Natural killer cell (primary cell): ENCODE results near the gene PCGF2. TPM values are rescaled to one million over a fixed set of nuclear protein-coding genes. Genes with fewer than 3 reads are reported as not detected.

Experiments
- ATAC-seq, 3 donors: fragments of 150-1000 bp in 2 of 3; fragments of 200-7000 bp in 1 of 3; cut with Tn5 transposase; 1 replicate in 1 of 3; 2 replicates in 2 of 3; pipeline ENCODE4 v1.10.0; 2021; ENCODE audit warnings: mild to moderate bottlenecking in 2 of 3, moderate library complexity in 2 of 3
- DNase-seq, 2 donors: peaks; one replicate each; pipeline versions ENCODE4 v3.0.0 to v3.0.0-alpha.2; 2013 to 2021; ENCODE audit warnings: mixed read lengths in 1 of 2
- H3K27ac ChIP-seq: one replicate; pipeline ENCODE4 v1.5.1; 2013; ENCODE audit warnings: mild to moderate bottlenecking, low read length
- H3K27me3 ChIP-seq: one replicate; pipeline ENCODE4 v1.6.1; 2013; ENCODE audit warnings: low read length; ENCODE audit not compliant: control insufficient read depth, insufficient read depth
- H3K36me3 ChIP-seq: one replicate; pipeline ENCODE4 v1.6.1; 2013; ENCODE audit warnings: low read length; ENCODE audit not compliant: control insufficient read depth, insufficient read depth
- H3K4me1 ChIP-seq: one replicate; pipeline ENCODE4 v1.6.1; 2013; ENCODE audit warnings: low read length; ENCODE audit not compliant: control insufficient read depth, insufficient read depth
- H3K4me3 ChIP-seq: one replicate; pipeline ENCODE4 v1.5.1; 2013; ENCODE audit warnings: low read length
- H3K9me3 ChIP-seq: one replicate; pipeline ENCODE4 v1.6.1; 2013; ENCODE audit warnings: low read length; ENCODE audit not compliant: control insufficient read depth, insufficient read depth
- H3K27ac Mint-ChIP-seq, 2 donors: one replicate each; pipeline ENCODE4 v1.8.0; 2022; ENCODE audit warnings: mild to moderate bottlenecking in 2 of 2, mixed read lengths in 2 of 2, moderate library complexity in 1 of 2
- H3K27me3 Mint-ChIP-seq, 2 donors: one replicate each; pipeline ENCODE4 v1.8.0; 2022; ENCODE audit warnings: low read depth in 2 of 2, mixed read lengths in 2 of 2
- H3K36me3 Mint-ChIP-seq: one replicate; pipeline ENCODE4 v1.8.0; 2022; ENCODE audit warnings: mixed read lengths
- H3K4me1 Mint-ChIP-seq, 2 donors: one replicate each; pipeline ENCODE4 v1.8.0; 2022; ENCODE audit warnings: mixed read lengths in 2 of 2
- H3K4me3 Mint-ChIP-seq: one replicate; pipeline ENCODE4 v1.8.0; 2022; ENCODE audit warnings: mild to moderate bottlenecking, moderate library complexity, mixed read lengths
- H3K9me3 Mint-ChIP-seq, 2 donors: one replicate each; pipeline ENCODE4 v1.8.0; 2022; ENCODE audit warnings: mixed read lengths in 2 of 2
- WGBS: methylation state at CpG from one replicate; pipeline ENCODE4 v1.1.7; 2013; ENCODE audit warnings: missing lambda C conversion rate; ENCODE audit not compliant: insufficient coverage; 5-methylcytosine and 5-hydroxymethylcytosine counted together
- intact Hi-C: fragments of 100-400 bp; cut with micrococcal nuclease; formaldehyde crosslinking; loops from one replicate; pipeline ENCODE4 v1.14.2; 2022
- total RNA-seq, 4 donors: library from RNA; stranded (reverse); fragments of 120-200 nt in 1 of 4; gene quantifications; one replicate each; pipeline versions ENCODE4 v1.2.3 to v1.2.4, GENCODE V29; 2013 to 2022
- TF ChIP-seq, protein P1 (sequence below): fragments of 200-600 bp; IDR thresholded peaks from one replicate; pipeline ENCODE4 v1.8.0; 2022; ENCODE audit warnings: antibody characterized with exemption

PCGF2 gene
- total RNA-seq, 3 donors from 2014 or later (not counting 1 experiment from before 2014, with no cell fraction given) = 0.12 TPM; not detected in 2

DNA sequence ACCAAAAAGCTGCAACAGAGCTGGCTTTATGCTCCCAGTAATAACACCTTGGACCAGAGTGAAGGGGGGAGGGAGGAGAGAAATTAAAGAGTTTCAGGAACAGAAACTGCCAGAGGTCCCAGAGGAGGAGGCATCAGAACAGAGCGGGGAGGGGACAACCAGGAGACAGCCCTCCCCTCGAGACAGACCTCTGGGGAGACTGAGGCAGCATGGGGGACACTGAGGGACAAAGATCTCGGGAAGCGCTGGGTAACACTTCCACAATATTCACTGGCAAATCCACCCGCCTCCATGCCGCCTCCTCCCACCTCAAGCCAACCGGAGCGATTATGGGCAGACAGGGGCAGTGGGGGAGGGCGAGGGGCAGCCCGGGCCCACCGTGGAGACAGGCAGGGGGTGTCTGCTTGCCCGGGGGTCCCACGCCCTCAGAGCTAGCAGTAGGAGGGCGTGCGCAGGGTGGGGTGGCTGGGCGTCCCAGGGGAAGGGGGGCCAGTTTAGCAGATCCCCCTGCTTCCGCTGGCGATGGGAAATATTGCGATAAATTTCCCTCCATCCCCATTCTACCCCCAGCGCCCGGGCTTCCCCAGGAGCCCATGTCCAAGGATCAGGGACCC lies 1.2 kb downstream of the PCGF2 start:
- DNase-seq (no peak), ATAC-seq (no peak)
- TF ChIP-seq, protein P1, sequence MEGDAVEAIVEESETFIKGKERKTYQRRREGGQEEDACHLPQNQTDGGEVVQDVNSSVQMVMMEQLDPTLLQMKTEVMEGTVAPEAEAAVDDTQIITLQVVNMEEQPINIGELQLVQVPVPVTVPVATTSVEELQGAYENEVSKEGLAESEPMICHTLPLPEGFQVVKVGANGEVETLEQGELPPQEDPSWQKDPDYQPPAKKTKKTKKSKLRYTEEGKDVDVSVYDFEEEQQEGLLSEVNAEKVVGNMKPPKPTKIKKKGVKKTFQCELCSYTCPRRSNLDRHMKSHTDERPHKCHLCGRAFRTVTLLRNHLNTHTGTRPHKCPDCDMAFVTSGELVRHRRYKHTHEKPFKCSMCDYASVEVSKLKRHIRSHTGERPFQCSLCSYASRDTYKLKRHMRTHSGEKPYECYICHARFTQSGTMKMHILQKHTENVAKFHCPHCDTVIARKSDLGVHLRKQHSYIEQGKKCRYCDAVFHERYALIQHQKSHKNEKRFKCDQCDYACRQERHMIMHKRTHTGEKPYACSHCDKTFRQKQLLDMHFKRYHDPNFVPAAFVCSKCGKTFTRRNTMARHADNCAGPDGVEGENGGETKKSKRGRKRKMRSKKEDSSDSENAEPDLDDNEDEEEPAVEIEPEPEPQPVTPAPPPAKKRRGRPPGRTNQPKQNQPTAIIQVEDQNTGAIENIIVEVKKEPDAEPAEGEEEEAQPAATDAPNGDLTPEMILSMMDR = no peak
- 15% methylated on average over 20 of the region's 21 CpGs for WGBS
- H3K4me3 ChIP-seq = no peak overlapping the region
- Mint-ChIP-seq H3K36me3 (no peaks in the 10 kb centered on the region), H3K4me3 (peak overlapping the region; percentile 69), H3K9me3 (no peaks in the 10 kb centered on the region), H3K27me3 (peaks cover 50 to 54% of the 10 kb centered on the region in 2 donors), H3K27ac (no peak overlapping the region), H3K4me1 (peaks cover 30 to 42% of the 10 kb centered on the region in 2 donors)
- H3K27ac ChIP-seq = no peak overlapping the region
- intact Hi-C loops = no loop called here
- H3K4me1 ChIP-seq = peaks cover 54% of the 10 kb centered on the region
- peaks cover 45% of the 10 kb centered on the region for H3K27me3 ChIP-seq
- H3K36me3 ChIP-seq = no peaks in the 10 kb centered on the region
- H3K9me3 ChIP-seq = no peaks in the 10 kb centered on the region

DNA sequence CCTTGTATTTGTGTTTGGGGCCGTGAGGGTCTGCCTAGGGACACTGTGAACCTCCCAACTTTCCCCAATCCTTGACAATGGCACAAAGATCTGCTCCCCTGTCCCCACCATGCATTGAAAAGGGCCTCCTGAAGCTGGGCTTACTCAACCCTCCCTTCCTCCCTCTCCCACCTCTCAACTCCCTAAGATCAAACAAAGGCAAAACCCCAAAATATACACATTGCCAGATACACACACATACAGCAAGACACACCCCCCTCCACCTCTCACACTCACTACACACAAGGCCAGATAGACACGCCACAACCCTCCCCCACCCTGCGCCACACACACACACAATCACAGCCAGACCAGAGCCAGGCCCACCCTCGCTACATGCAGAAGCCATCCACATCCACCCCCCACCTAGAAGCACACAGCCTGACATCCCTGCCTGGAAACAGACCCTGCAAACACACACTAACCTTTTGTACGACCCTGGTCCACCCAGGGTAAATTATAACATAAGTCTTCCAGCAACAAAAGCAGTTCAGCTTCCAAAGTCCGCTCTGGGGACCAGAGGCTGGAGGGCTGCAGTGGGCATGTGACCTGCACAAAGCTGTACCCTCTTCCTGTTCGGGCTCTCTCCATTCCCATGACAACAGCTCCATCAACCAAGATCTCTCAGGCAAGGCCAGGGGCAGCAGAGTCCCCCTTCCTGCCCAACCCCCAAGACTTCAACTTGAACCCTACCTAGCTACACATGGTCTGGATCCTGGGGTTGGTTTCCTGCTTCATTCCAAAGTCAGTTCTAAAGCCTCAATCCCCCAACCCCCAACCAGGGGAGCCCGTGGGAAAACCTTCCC lies 1.9 kb downstream of the PCGF2 start:
- H3K4me3 ChIP-seq = no peak overlapping the region
- ATAC-seq = no peak
- TF ChIP-seq, protein P1 = no peak
- H3K9me3 ChIP-seq = no peaks in the 10 kb centered on the region
- no peaks in the 10 kb centered on the region for H3K36me3 ChIP-seq
- no peaks in the 10 kb centered on the region for H3K9me3 Mint-ChIP-seq
- peak overlapping the region; percentile 69 for H3K4me3 Mint-ChIP-seq
- H3K36me3 Mint-ChIP-seq = no peaks in the 10 kb centered on the region
- peaks cover 45% of the 10 kb centered on the region for H3K27me3 ChIP-seq
- peaks cover 23 to 34% of the 10 kb centered on the region in 2 donors for H3K4me1 Mint-ChIP-seq
- WGBS = 71% methylated on average over 7 of the region's 8 CpGs
- no peak overlapping the region for H3K27ac ChIP-seq
- intact Hi-C loops = no loop called here
- no peak overlapping the region for H3K27ac Mint-ChIP-seq
- no peak for DNase-seq
- H3K27me3 Mint-ChIP-seq = peaks cover 46 to 48% of the 10 kb centered on the region in 2 donors
- peaks cover 49% of the 10 kb centered on the region for H3K4me1 ChIP-seq

DNA sequence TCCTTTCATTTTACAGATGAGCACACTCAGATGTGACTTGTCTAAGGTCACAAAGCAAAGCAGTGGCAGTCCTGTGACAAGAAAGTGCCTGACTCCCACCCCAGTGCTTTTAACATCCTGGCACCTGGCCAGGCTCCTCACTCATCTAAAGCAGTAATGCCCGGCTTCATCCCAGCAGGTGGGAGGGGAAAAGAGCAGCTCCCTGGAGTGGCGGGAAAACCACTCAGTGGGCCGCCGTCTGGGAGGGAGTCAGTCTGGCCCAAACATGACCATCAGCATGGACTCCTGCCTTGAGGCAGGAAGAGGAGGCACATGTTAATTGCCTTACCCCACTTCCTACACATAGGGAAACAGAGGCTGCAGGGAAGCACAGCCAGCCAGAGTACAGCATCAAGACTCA lies 2.6 kb downstream of the PCGF2 start:
- 92% methylated on average over 3 of the region's 4 CpGs for WGBS
- H3K4me1 Mint-ChIP-seq = peaks cover 16 to 27% of the 10 kb centered on the region in 2 donors
- TF ChIP-seq, protein P1 = no peak
- peaks cover 42% of the 10 kb centered on the region for H3K4me1 ChIP-seq
- intact Hi-C loops = no loop called here
- H3K27me3 ChIP-seq = peaks cover 44% of the 10 kb centered on the region
- ATAC-seq (no peak), DNase-seq (no peak)
- peaks cover 40 to 42% of the 10 kb centered on the region in 2 donors for H3K27me3 Mint-ChIP-seq
- no peak overlapping the region for H3K4me3 Mint-ChIP-seq
- H3K27ac ChIP-seq = no peak overlapping the region
- no peaks in the 10 kb centered on the region for H3K9me3 Mint-ChIP-seq
- no peaks in the 10 kb centered on the region for H3K36me3 ChIP-seq
- no peak overlapping the region for H3K27ac Mint-ChIP-seq
- H3K4me3 ChIP-seq = no peak overlapping the region
- H3K36me3 Mint-ChIP-seq = no peaks in the 10 kb centered on the region
- H3K9me3 ChIP-seq = no peaks in the 10 kb centered on the region
